Measurements from ENCODE around the gene ELL.

DNA sequence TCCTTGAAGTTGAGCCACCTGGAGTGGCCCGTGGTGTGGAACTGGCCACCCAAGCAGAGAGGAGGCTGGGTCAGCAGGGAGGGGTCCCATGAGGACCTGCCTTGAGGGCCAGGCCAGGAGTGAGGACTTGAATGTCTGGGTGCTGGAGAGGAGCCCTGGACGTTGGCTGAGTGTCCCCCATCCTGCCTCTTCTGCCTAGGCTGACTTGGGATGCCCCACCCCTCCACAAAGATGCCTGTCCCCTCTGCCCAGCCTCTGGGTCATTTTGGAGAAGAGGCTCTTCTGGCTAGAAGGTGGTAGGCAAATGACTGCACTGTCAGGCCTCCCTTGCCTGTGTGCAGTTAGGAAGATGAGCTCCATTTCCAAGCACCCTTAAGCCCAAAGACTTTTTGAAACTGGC lies 100.9 kb downstream of the ELL start:
- TF ChIP-seq, protein P1, sequence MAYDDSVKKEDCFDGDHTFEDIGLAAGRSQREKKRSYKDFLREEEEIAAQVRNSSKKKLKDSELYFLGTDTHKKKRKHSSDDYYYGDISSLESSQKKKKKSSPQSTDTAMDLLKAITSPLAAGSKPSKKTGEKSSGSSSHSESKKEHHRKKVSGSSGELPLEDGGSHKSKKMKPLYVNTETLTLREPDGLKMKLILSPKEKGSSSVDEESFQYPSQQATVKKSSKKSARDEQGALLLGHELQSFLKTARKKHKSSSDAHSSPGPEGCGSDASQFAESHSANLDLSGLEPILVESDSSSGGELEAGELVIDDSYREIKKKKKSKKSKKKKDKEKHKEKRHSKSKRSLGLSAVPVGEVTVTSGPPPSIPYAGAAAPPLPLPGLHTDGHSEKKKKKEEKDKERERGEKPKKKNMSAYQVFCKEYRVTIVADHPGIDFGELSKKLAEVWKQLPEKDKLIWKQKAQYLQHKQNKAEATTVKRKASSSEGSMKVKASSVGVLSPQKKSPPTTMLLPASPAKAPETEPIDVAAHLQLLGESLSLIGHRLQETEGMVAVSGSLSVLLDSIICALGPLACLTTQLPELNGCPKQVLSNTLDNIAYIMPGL (CRISPR knock-in tag; IDR thresholded peaks at IDR 0.05) = no peak
- TF ChIP-seq, protein P2, sequence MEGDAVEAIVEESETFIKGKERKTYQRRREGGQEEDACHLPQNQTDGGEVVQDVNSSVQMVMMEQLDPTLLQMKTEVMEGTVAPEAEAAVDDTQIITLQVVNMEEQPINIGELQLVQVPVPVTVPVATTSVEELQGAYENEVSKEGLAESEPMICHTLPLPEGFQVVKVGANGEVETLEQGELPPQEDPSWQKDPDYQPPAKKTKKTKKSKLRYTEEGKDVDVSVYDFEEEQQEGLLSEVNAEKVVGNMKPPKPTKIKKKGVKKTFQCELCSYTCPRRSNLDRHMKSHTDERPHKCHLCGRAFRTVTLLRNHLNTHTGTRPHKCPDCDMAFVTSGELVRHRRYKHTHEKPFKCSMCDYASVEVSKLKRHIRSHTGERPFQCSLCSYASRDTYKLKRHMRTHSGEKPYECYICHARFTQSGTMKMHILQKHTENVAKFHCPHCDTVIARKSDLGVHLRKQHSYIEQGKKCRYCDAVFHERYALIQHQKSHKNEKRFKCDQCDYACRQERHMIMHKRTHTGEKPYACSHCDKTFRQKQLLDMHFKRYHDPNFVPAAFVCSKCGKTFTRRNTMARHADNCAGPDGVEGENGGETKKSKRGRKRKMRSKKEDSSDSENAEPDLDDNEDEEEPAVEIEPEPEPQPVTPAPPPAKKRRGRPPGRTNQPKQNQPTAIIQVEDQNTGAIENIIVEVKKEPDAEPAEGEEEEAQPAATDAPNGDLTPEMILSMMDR (IDR thresholded peaks at IDR 0.05 in 2 of 3, conservative IDR thresholded peaks at IDR 0.05 in 1 of 3; ENCODE audit: insufficient read depth in 2 of 3, low read depth in 1 of 3, low read length in 3 of 3) = no peak
- TF ChIP-seq ZNF24 (IDR thresholded peaks at IDR 0.05) = no peak
- TF ChIP-seq RBM15 (IDR thresholded peaks at IDR 0.05; ENCODE audit: insufficient read depth, low read length) = no peak
- TF ChIP-seq, protein P3, sequence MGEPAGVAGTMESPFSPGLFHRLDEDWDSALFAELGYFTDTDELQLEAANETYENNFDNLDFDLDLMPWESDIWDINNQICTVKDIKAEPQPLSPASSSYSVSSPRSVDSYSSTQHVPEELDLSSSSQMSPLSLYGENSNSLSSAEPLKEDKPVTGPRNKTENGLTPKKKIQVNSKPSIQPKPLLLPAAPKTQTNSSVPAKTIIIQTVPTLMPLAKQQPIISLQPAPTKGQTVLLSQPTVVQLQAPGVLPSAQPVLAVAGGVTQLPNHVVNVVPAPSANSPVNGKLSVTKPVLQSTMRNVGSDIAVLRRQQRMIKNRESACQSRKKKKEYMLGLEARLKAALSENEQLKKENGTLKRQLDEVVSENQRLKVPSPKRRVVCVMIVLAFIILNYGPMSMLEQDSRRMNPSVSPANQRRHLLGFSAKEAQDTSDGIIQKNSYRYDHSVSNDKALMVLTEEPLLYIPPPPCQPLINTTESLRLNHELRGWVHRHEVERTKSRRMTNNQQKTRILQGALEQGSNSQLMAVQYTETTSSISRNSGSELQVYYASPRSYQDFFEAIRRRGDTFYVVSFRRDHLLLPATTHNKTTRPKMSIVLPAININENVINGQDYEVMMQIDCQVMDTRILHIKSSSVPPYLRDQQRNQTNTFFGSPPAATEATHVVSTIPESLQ (CRISPR knock-in tag; IDR thresholded peaks at IDR 0.05) = no peak
- TF ChIP-seq YY1 (IDR thresholded peaks at IDR 0.05; ENCODE audit: borderline replicate concordance in 1 of 3, control insufficient read depth in 1 of 3, extremely low read depth in 1 of 3, insufficient read depth in 3 of 3, insufficient read length in 1 of 3, insufficient replicate concordance in 2 of 3, low read depth in 1 of 3, low read length in 2 of 3) = no peak
- TF ChIP-seq, protein P4, sequence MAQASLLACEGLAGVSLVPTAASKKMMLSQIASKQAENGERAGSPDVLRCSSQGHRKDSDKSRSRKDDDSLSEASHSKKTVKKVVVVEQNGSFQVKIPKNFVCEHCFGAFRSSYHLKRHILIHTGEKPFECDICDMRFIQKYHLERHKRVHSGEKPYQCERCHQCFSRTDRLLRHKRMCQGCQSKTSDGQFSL (CRISPR knock-in tag; IDR thresholded peaks at IDR 0.05) = no peak
- TF ChIP-seq, protein P4 (tag; IDR thresholded peaks at IDR 0.05) = no peak
- TF ChIP-seq, protein P5, sequence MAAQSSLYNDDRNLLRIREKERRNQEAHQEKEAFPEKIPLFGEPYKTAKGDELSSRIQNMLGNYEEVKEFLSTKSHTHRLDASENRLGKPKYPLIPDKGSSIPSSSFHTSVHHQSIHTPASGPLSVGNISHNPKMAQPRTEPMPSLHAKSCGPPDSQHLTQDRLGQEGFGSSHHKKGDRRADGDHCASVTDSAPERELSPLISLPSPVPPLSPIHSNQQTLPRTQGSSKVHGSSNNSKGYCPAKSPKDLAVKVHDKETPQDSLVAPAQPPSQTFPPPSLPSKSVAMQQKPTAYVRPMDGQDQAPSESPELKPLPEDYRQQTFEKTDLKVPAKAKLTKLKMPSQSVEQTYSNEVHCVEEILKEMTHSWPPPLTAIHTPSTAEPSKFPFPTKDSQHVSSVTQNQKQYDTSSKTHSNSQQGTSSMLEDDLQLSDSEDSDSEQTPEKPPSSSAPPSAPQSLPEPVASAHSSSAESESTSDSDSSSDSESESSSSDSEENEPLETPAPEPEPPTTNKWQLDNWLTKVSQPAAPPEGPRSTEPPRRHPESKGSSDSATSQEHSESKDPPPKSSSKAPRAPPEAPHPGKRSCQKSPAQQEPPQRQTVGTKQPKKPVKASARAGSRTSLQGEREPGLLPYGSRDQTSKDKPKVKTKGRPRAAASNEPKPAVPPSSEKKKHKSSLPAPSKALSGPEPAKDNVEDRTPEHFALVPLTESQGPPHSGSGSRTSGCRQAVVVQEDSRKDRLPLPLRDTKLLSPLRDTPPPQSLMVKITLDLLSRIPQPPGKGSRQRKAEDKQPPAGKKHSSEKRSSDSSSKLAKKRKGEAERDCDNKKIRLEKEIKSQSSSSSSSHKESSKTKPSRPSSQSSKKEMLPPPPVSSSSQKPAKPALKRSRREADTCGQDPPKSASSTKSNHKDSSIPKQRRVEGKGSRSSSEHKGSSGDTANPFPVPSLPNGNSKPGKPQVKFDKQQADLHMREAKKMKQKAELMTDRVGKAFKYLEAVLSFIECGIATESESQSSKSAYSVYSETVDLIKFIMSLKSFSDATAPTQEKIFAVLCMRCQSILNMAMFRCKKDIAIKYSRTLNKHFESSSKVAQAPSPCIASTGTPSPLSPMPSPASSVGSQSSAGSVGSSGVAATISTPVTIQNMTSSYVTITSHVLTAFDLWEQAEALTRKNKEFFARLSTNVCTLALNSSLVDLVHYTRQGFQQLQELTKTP (IDR thresholded peaks at IDR 0.05; ENCODE audit: low read depth in 1 of 2, partially characterized antibody in 2 of 2) = no peak
- no peak for TF ChIP-seq EZH2 (IDR thresholded peaks at IDR 0.05; ENCODE audit: borderline replicate concordance, low read depth, low read length)
- no peak for TF ChIP-seq JUND (IDR thresholded peaks at IDR 0.05; ENCODE audit: borderline replicate concordance, low read depth, low read length)
- no peak for TF ChIP-seq JUND (tag; IDR thresholded peaks at IDR 0.05; ENCODE audit: borderline replicate concordance, low read depth, low read length)
- TF ChIP-seq SRSF3 (IDR thresholded peaks at IDR 0.05; ENCODE audit: insufficient read depth, low read length) = no peak
- TF ChIP-seq SREBF1 (IDR thresholded peaks at IDR 0.05; ENCODE audit: borderline replicate concordance, low read depth, low read length) = no peak
- no peak for TF ChIP-seq ZNF41 (CRISPR knock-in tag; conservative IDR thresholded peaks at IDR 0.05)
